Panc1 (cell line): ENCODE results near the gene HDDC2. TPM values are rescaled to one million over a fixed set of nuclear protein-coding genes. Genes with fewer than 3 reads are reported as not detected.

ENCODE experiments used
- ATAC-seq: fragments of 200-7000 bp; cut with Tn5 transposase; 2 replicates; pipeline ENCODE4 v1.9.1; 2020; ENCODE audit warnings: mild to moderate bottlenecking, moderate library complexity
- BruUV-seq: library from RNA; stranded (reverse); fragments of 400-500 nt; replicated peaks from 2 replicates; lab custom pipeline; 2021; lab: Mats Ljungman, UMichigan
- CTCF ChIA-PET: fragments of 300-600 bp; sonication (Branson Sonifier 250); formaldehyde crosslinking; loops from one replicate; lab custom pipeline; 2022; ENCODE audit warnings: antibody characterized with exemption; lab: Charles Lee
- POLR2A ChIA-PET: fragments of 300-600 bp; sonication (Branson Sonifier 250); formaldehyde crosslinking; loops from one replicate; lab custom pipeline; 2022; ENCODE audit warnings: antibody characterized with exemption; lab: Charles Lee
- DNase-seq: peaks from one replicate; pipeline ENCODE4 v3.0.0-alpha.2; 2010; ENCODE audit warnings: low read depth, low spot score
- H3K27ac ChIP-seq: 2 replicates; pipeline ENCODE4 v1.5.1; 2011; ENCODE audit warnings: mild to moderate bottlenecking, low read length, inconsistent platforms
- H3K27me3 ChIP-seq: fragments of 200-500 bp; sonication (Bioruptor generic); 2 replicates; pipeline ENCODE4 v1.6.0; 2014; ENCODE audit warnings: low read length, inconsistent platforms; ENCODE audit not compliant: control insufficient read depth, insufficient read depth
- H3K36me3 ChIP-seq: fragments of 200-500 bp; sonication (Bioruptor generic); 2 replicates; pipeline ENCODE4 v1.5.1; 2014; ENCODE audit warnings: inconsistent platforms, mild to moderate bottlenecking, low read length, moderate library complexity; ENCODE audit not compliant: control insufficient read depth, insufficient read depth
- H3K4me1 ChIP-seq: 2 replicates; pipeline ENCODE4 v1.5.1; 2011; ENCODE audit warnings: inconsistent platforms, mild to moderate bottlenecking, low read length, moderate library complexity; ENCODE audit not compliant: control insufficient read depth, insufficient read depth
- H3K4me3 ChIP-seq, 2 experiments: 2 replicates each; pipeline ENCODE4 v1.5.1; 2011 to 2012; ENCODE audit warnings: low read depth in 2 of 2, low read length in 2 of 2, mild to moderate bottlenecking in 2 of 2, inconsistent platforms in 1 of 2, moderate library complexity in 1 of 2
- H3K9me3 ChIP-seq: fragments of 200-500 bp; sonication (Bioruptor generic); 2 replicates; pipeline ENCODE4 v1.5.1; 2014; ENCODE audit warnings: low read depth, mild to moderate bottlenecking, inconsistent platforms, low read length, moderate library complexity; ENCODE audit not compliant: control insufficient read depth, insufficient read depth
- POLR2AphosphoS5 ChIP-seq: IDR thresholded peaks from 2 replicates; pipeline ENCODE4 v1.6.1; 2012; ENCODE audit warnings: mild to moderate bottlenecking, low read depth, low read length, moderate library complexity
- SIN3A ChIP-seq: IDR thresholded peaks from 2 replicates; pipeline ENCODE4 v1.6.1; 2012; ENCODE audit warnings: low read depth, mild to moderate bottlenecking, low read length, moderate library complexity, borderline replicate concordance; ENCODE audit not compliant: insufficient read depth
- TCF7L2 ChIP-seq: IDR thresholded peaks from 2 replicates; pipeline ENCODE4 v1.6.1; 2011; ENCODE audit warnings: mild to moderate bottlenecking, low read depth, low read length, inconsistent platforms
- in situ Hi-C: cut with HindIII; loops from 2 replicates; pipeline ENCODE4 v1.10.0; 2016; ENCODE audit warnings: low sequenced_read_pairs, low pct_unique_long_range_greater_than_20kb
- intact Hi-C: fragments of 100-400 bp; cut with micrococcal nuclease; formaldehyde crosslinking; loops from one replicate; pipeline ENCODE4 v1.10.0; 2022; ENCODE audit not compliant: unreplicated experiment
- total RNA-seq: library from RNA; stranded (reverse); gene quantifications from one replicate; pipeline ENCODE4 v1.2.1, GENCODE V29; 2021; ENCODE audit not compliant: unreplicated experiment
- TF ChIP-seq, protein P1 (sequence below): fragments of 450-650 bp; IDR thresholded peaks from 2 replicates; pipeline ENCODE4 v1.5.1; 2017; ENCODE audit warnings: mild to moderate bottlenecking
- TF ChIP-seq, protein P2 (sequence below), 2 experiments: IDR thresholded peaks; 2 replicates each; pipeline ENCODE4 v1.6.1; 2011 to 2012; ENCODE audit warnings: low read depth in 2 of 2, control low read depth in 1 of 2, low read length in 1 of 2, mild to moderate bottlenecking in 1 of 2, moderate library complexity in 1 of 2; ENCODE audit not compliant: insufficient read depth in 1 of 2

The HDDC2 gene
- total RNA-seq, 1 experiment from 2014 or later, result 88.8 TPM

DNA sequence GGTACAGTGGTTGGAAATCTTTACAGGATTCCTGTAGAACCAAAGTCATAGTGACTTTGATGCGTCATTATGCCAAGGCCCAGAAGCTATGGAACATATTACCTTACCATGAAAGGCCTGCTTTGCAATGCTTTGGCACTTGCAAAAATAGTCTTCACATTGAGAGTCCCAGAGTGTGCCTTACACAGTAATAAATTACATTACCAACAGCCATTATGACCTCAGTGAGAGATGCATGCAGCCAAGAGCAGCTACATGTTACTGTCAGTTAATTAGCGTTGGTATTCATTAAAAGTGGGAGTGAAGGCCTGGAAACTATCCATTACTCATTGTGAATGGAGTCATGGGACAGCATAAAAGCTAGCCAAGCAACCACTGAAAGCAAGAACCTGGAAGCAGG, 39.2 kb upstream of the HDDC2 start:
- BruUV-seq, result no TSS peak
- ATAC-seq (no peak), DNase-seq (no peak)
- in situ Hi-C loops, result no loop called here
- Histone ChIP-seq H3K27ac (no peak overlapping the region), H3K9me3 (no peaks in the 10 kb centered on the region), H3K27me3 (peaks cover 2% of the 10 kb centered on the region; the same call in 1 of the 2 replicates), H3K4me3 (no peak overlapping the region), H3K4me1 (no peaks in the 10 kb centered on the region), H3K36me3 (no peaks in the 10 kb centered on the region)
- POLR2A ChIA-PET, result no interaction called here
- TF ChIP-seq, protein P1, sequence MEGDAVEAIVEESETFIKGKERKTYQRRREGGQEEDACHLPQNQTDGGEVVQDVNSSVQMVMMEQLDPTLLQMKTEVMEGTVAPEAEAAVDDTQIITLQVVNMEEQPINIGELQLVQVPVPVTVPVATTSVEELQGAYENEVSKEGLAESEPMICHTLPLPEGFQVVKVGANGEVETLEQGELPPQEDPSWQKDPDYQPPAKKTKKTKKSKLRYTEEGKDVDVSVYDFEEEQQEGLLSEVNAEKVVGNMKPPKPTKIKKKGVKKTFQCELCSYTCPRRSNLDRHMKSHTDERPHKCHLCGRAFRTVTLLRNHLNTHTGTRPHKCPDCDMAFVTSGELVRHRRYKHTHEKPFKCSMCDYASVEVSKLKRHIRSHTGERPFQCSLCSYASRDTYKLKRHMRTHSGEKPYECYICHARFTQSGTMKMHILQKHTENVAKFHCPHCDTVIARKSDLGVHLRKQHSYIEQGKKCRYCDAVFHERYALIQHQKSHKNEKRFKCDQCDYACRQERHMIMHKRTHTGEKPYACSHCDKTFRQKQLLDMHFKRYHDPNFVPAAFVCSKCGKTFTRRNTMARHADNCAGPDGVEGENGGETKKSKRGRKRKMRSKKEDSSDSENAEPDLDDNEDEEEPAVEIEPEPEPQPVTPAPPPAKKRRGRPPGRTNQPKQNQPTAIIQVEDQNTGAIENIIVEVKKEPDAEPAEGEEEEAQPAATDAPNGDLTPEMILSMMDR, result no peak
- TF ChIP-seq TCF7L2 (no peak), SIN3A (no peak), POLR2AphosphoS5 (no peak)
- TF ChIP-seq, protein P2, sequence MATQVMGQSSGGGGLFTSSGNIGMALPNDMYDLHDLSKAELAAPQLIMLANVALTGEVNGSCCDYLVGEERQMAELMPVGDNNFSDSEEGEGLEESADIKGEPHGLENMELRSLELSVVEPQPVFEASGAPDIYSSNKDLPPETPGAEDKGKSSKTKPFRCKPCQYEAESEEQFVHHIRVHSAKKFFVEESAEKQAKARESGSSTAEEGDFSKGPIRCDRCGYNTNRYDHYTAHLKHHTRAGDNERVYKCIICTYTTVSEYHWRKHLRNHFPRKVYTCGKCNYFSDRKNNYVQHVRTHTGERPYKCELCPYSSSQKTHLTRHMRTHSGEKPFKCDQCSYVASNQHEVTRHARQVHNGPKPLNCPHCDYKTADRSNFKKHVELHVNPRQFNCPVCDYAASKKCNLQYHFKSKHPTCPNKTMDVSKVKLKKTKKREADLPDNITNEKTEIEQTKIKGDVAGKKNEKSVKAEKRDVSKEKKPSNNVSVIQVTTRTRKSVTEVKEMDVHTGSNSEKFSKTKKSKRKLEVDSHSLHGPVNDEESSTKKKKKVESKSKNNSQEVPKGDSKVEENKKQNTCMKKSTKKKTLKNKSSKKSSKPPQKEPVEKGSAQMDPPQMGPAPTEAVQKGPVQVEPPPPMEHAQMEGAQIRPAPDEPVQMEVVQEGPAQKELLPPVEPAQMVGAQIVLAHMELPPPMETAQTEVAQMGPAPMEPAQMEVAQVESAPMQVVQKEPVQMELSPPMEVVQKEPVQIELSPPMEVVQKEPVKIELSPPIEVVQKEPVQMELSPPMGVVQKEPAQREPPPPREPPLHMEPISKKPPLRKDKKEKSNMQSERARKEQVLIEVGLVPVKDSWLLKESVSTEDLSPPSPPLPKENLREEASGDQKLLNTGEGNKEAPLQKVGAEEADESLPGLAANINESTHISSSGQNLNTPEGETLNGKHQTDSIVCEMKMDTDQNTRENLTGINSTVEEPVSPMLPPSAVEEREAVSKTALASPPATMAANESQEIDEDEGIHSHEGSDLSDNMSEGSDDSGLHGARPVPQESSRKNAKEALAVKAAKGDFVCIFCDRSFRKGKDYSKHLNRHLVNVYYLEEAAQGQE (IDR thresholded peaks at IDR 0.05; ENCODE audit: insufficient read depth in 1 of 2, low read depth in 2 of 2, low read length in 1 of 2), result no peak
- CTCF ChIA-PET, result no interaction called here
- intact Hi-C loops, result no loop called here

DNA sequence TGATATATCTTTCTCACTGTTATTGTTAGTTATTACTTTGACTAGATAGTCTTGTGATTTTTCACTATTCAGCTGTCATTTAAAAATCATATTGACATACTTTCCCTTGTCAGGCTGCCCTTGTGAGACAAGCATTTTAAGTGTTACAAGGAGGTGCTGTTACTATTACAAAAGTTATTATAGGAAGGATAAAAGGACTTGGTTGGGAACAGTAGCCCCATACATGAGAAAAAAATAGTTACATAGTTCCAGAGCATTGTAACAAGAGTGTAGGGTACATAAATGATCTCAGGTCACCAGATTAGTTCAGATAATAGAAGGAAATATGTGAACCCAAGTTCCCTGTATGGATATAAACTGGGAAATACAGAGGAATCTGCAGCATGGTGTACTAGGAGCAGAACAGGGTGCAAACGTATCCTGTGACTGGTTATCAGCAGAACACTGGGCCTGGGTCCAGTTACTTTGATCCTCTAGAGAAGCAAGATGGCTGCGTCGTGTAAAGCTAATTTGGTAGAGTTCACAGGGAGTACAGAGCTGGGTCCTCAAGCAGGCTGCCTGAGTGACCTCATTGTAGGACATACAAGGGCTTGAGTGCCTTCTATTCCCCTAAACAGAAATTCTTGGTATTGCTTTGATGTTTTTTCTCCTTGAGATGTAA, 38.5 kb upstream of the HDDC2 start:
- Histone ChIP-seq H3K36me3 (no peaks in the 10 kb centered on the region), H3K4me1 (no peaks in the 10 kb centered on the region), H3K9me3 (no peaks in the 10 kb centered on the region), H3K27ac (no peak overlapping the region), H3K27me3 (peaks cover 2% of the 10 kb centered on the region), H3K4me3 (no peak overlapping the region)
- no peak for ATAC-seq
- POLR2A ChIA-PET, result no interaction called here
- CTCF ChIA-PET, result no interaction called here
- in situ Hi-C loops, result no loop called here
- intact Hi-C loops, result no loop called here
- TF ChIP-seq, protein P2 (IDR thresholded peaks at IDR 0.05; ENCODE audit: insufficient read depth in 1 of 2, low read depth in 2 of 2, low read length in 1 of 2), result no peak
- TF ChIP-seq, protein P1, result no peak
- no peak for TF ChIP-seq TCF7L2
- TF ChIP-seq SIN3A, result no peak
- no peak for TF ChIP-seq POLR2AphosphoS5
- DNase-seq, result no peak
- BruUV-seq, result no TSS peak
